CD4-positive, alpha-beta T cell treated with Interleukin-17A for 1 hour (primary cell): ENCODE results near the gene HMGCR.

ENCODE experiments used
- DNase-seq: peaks from one replicate; pipeline ENCODE4 v3.0.0-alpha.2; 2020

HMGCR gene

DNA sequence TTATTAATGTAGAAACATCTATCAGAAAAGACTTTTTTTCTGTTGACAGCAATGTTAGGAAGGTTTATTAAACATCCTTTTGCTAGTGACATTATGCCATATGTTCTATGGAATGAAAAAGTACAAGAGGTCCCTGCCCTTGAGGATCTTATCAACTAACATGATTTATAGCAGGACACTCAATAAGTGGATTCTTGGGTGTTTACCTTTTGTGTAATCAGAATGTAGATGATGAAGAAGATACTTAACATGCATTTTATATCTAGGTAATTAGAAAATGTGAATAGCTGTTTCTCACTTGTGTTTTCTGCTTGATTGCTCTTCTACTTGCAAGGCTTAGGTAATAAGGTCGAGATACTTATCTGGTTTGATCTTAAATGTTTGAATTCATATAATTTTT lies 4.9 kb downstream of the HMGCR start:
- no peak for DNase-seq

GRCh38 chr5:75342836-75343235 lies 5.8 kb downstream of the HMGCR start:
- no peak for DNase-seq

DNA sequence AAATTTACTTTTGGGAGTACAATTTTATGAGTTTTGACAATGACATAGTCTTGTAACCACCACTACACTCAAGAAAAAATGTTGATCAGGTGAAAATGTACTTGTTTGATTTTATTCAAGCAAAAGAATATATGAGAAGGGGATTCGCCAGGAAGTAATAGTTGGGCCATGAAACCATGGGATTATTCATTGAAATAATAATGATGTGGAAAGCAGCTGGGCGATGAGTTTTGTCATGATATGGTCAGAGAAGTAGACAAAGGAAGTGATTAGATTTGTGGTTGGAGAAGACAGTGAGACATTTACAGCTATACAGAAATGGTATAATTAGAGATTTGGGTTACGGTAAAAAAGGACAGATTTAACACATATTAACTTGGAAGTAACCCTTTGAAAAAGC lies 11.2 kb downstream of the HMGCR start:
- no peak for DNase-seq

- no peak for DNase-seq
Observed at GRCh38 chr5:75349663-75350062, 12.6 kb downstream of the HMGCR start.

GRCh38 chr5:75351139-75351926 lies 14.3 kb downstream of the HMGCR start:
- no peak for DNase-seq

DNA sequence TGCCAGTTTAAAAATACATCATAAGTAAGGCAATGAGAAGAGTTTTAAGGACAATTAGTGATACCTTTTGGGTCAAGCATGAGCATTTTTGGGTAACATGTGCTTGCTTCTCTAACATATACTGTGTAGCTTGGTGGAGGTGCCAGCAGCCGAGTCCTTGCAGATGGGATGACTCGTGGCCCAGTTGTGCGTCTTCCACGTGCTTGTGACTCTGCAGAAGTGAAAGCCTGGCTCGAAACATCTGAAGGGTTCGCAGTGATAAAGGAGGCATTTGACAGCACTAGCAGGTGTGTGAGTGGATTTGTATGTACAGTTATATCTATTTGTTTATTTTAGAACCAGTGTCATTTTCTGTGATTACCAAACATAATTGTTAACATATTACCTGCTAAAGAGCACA lies 18.2 kb downstream of the HMGCR start:
- DNase-seq = no peak

GRCh38 chr5:75356719-75357118 lies 19.7 kb downstream of the HMGCR start:
- DNase-seq = no peak

DNA sequence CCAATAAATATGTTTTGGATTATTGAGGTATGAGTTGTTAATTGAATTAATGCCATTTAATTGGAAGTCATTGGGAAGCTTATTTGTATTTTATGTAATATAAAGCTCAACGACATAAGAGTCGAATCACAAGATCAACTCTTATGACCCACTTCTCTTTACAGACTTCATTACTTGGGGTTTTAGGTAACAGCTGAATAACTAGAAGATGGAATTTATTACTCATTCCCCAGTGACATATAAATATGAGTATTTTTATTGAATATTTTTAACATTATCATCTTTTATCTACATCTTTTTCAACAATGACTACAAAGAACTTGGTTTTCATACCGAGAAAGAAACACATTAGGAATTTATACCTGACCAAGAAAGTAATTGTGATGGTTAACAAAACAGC lies 21.1 kb downstream of the HMGCR start:
- no peak for DNase-seq

- no peak for DNase-seq
Observed at GRCh38 chr5:75361310-75361709, 24.3 kb downstream of the HMGCR start.

DNA sequence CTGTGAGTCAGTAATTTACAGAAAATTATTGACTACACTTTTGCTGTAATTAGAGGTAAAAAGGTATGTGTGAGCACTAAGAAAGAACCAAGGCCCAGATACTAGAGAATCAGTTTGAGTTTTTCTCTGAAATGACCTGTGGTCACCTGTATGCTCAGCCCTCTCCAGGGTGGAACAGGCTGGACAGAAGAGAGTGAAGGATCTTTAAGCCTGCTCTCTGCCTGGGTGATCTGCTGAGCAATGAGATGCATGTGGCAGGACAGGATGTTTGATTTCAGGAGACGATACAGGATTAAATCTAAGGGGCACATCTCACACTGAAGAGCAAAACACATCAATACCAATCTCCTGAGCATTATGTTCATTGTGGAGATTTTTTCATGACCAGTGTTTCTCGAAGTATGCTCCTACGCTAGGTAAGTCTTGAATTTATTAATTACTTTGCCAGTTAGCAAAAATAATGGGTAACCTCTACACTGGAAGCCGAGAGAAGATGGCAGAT lies 25.5 kb downstream of the HMGCR start:
- DNase-seq = no peak

DNA sequence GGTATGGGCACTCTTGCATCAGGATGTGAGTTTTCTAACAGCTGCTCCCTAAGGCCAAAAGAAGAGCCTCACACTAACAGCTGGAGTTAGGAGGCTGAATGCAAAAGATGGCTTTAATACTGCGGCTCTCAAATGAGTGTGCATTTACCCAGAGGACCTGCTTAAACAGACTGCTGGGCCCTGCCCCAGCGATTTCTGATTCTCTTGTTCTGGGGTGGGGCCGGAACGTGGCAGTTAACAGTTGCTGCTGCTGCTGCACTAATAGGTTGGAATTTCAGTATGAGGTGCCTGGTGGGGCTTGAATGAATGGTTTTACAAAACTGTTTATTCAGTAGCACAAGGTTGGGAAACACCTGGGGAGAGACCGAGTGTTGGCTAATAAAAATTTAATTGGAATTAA lies 26.1 kb downstream of the HMGCR start:
- no peak for DNase-seq

GRCh38 chr5:75363726-75364495 lies 26.9 kb downstream of the HMGCR start:
- DNase-seq = no peak

- DNase-seq = no peak
Observed at GRCh38 chr5:75364571-75365280, 27.7 kb downstream of the HMGCR start.

DNA sequence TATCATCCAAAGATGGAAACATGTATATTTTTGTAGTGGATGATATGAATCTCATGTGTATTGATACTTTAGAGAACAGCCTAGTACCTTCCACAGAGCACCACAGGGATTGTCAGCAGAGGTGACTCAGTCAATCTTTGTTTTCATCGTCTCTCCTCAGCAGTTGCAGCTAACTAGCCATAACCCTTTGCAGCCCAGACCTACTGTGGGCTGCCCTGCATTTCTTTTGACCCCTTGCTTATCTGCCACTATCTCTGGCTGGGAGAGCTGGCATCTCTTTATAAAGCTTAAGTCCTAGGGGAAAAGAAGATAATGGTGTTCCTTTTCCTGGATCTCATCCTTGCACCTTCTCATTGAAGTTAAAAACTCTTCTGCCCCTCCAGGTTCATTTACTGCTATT lies 28.7 kb downstream of the HMGCR start:
- DNase-seq = no peak

DNA sequence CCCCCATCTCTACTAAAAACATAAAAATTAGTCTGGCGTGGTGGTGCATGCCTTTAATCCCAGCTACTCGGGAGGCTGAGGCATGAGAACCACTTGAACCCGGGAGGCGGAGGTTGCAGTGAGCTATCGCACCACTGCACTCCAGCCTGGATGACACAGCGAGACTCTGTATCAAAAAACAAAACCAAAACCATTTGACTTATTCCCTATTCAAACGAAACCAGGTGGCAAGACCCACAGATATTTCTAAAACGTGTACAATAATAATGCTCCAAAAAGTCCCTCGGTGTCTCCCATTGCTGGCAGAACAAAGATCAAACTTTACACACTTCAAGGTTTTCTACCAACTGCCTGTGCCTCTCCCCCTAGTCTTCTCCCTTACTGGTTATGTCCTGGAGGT lies 29.8 kb downstream of the HMGCR start:
- no peak for DNase-seq

- DNase-seq = no peak
Observed at GRCh38 chr5:75367401-75367800, 30.4 kb downstream of the HMGCR start.

DNA sequence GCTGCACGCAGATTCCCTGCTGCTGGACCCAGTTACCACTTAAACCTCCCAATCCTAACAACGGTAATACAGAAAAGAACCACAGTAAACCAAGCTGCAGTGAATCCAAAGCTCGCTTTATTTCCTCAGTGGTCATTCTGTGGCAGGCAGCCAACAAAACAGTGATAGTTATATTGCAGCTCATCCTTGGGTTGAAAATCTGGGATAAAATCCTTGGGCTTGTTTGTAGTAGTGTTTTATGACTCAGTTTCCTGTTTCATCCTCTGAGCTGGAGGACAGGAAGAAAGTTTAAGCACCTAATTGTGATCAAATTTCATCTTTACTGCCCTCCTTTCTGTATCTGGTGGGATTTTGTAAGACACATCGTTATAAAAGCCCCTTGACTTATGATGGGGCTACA lies 31.4 kb downstream of the HMGCR start:
- DNase-seq = no peak

DNA sequence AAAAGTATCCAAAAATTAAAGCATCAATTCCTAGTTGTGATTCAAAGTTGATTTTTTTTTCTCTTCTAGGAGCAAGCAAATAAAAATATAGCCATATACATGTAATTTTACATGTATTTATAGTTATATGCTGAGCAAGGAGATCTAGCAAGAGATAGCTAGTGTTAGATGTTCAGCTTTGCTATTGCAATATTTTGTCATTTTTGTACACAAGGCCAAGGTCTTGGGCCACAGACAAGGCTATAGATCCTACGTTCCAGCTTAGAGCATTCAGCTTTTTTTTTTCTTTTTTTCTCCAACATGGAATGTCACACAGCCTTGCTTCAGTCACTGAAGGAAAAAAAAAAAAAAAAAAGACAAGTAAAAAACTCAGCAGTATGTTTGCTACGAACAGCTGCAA lies 36.8 kb downstream of the HMGCR start:
- DNase-seq = no peak

DNA sequence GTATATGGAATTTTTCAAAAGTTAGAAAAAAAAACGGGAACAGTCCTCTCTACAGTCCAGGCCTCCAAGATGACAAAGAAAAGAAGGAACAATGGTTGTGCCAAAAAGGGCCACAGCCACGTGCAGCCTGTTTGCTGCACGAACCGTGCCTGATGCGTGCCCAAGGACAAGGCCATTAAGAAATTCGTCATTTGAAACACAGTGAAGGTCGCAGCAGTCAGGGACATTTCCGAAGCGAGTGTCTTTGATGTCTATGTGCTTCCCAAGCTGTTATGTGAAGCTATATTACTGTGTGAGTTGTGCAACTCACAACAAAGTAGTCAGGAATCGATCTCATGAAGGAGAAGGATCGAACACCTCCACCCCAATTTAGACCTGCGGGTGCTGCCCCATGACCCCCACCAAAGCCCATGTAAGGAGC lies 37.4 kb downstream of the HMGCR start:
- DNase-seq = no peak

DNA sequence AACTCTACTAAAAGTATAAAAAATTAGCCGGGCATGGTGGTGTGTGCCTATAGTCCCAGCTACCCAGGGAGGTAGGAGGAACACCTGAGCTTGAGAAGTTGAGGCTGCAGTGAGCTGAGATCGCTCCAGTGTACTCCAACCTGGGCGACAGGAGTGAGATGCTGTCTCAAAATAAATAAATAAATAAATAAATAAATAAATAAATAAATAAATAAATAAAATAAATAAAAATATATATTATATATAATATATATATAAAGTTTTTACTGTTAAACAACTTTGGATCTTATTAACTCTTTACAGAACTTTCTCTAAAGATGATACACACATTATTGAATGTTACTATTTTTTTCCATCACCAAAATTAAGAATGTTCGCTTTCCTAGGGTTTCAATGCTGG lies 38.4 kb downstream of the HMGCR start:
- no peak for DNase-seq

DNA sequence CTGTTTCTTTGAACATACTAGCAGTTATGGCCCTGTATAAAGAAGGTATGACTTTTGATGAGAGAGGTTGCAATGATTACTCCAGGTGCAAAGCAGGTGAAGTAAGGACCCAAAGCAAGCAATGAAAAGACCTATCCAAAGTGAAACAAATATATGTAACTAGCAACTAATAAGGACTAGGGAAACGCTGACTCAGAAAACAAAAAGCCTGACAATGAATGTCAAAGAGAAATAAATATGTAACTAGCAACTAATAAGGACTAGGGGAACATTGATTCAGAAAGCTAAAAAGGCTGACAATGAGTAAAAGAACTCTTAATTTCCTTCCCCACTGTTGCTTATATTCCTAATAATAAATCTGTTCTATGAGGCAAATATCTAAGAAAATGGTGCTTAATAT lies 43.1 kb downstream of the HMGCR start:
- no peak for DNase-seq

- no peak for DNase-seq
Observed at GRCh38 chr5:75381456-75381855, 44.4 kb downstream of the HMGCR start.

- no peak for DNase-seq
Observed at GRCh38 chr5:75384218-75384617, 47.2 kb downstream of the HMGCR start.

DNA sequence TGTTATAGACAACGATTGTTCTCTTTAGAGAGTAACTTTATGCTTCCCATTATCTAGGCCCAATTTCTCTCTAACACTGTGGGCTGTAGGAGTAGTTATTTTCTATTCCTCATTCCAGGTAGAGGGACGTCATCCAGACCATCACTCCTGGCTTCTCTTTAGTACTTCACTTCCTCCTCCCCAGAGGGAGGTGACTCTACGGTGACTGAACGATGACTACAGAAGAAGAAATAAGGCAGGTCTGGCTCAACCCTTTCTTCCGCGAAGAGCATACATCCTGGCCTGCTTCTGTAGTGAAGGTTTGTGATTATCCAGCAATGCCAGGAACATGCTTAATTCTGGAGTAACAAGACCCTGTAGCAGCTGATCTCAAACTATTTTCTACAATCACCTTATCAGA lies 50.8 kb downstream of the HMGCR start:
- DNase-seq = no peak
